Activated CD8-positive, alpha-beta T cell treated with anti-CD3 and anti-CD28 coated beads for 36 hours (primary cell): ENCODE results near the gene NUB1. TPM values are rescaled to one million over a fixed set of nuclear protein-coding genes. Genes with fewer than 3 reads are reported as not detected.
A peak's percentile ranks its signal among the peaks of the same experiment; 100 is the strongest.

Experiments
- ATAC-seq: fragments of 200-7000 bp; cut with Tn5 transposase; one replicate; pipeline ENCODE4 v1.10.0; 2021; ENCODE audit warnings: mild to moderate bottlenecking, moderate library complexity
- CTCF ChIA-PET: fragments of 350-600 bp; sonication (Branson Sonifier 250); formaldehyde crosslinking; loops from one replicate; lab custom pipeline; 2021; ENCODE audit warnings: antibody characterized with exemption; lab: Charles Lee
- POLR2A ChIA-PET: fragments of 350-600 bp; sonication (Branson Sonifier 250); formaldehyde crosslinking; loops from one replicate; lab custom pipeline; 2021; ENCODE audit warnings: antibody characterized with exemption; lab: Charles Lee
- DNase-seq: peaks from one replicate; pipeline ENCODE4 v3.0.0-alpha.2; 2020
- H3K27ac Mint-ChIP-seq: one replicate; pipeline ENCODE4 v1.8.0; 2021; ENCODE audit warnings: mild to moderate bottlenecking, mixed read lengths
- H3K27me3 Mint-ChIP-seq: one replicate; pipeline ENCODE4 v1.8.0; 2021; ENCODE audit warnings: mixed read lengths
- H3K36me3 Mint-ChIP-seq: one replicate; pipeline ENCODE4 v1.8.0; 2021; ENCODE audit warnings: low read depth, mixed read lengths
- H3K4me1 Mint-ChIP-seq: one replicate; pipeline ENCODE4 v1.8.0; 2021; ENCODE audit warnings: low read depth, mixed read lengths
- H3K4me3 Mint-ChIP-seq: one replicate; pipeline ENCODE4 v1.8.0; 2021; ENCODE audit warnings: mild to moderate bottlenecking, moderate library complexity, mixed read lengths
- H3K9me3 Mint-ChIP-seq: one replicate; pipeline ENCODE4 v1.8.0; 2021; ENCODE audit warnings: mixed read lengths
- intact Hi-C: fragments of 100-400 bp; cut with micrococcal nuclease; formaldehyde crosslinking; loops from one replicate; pipeline ENCODE4 v1.10.0; 2022
- total RNA-seq, 2 experiments: library from RNA; stranded (reverse); gene quantifications; one replicate each; pipeline ENCODE4 v1.2.3, GENCODE V29; 2021
- TF ChIP-seq, protein P1 (sequence below): fragments of 200-600 bp; IDR thresholded peaks from one replicate; pipeline ENCODE4 v1.8.0; 2022; ENCODE audit warnings: antibody characterized with exemption, mild to moderate bottlenecking

NUB1 gene
- total RNA-seq, 2 experiments from 2014 or later, result 41.0 to 42.5 TPM

DNA sequence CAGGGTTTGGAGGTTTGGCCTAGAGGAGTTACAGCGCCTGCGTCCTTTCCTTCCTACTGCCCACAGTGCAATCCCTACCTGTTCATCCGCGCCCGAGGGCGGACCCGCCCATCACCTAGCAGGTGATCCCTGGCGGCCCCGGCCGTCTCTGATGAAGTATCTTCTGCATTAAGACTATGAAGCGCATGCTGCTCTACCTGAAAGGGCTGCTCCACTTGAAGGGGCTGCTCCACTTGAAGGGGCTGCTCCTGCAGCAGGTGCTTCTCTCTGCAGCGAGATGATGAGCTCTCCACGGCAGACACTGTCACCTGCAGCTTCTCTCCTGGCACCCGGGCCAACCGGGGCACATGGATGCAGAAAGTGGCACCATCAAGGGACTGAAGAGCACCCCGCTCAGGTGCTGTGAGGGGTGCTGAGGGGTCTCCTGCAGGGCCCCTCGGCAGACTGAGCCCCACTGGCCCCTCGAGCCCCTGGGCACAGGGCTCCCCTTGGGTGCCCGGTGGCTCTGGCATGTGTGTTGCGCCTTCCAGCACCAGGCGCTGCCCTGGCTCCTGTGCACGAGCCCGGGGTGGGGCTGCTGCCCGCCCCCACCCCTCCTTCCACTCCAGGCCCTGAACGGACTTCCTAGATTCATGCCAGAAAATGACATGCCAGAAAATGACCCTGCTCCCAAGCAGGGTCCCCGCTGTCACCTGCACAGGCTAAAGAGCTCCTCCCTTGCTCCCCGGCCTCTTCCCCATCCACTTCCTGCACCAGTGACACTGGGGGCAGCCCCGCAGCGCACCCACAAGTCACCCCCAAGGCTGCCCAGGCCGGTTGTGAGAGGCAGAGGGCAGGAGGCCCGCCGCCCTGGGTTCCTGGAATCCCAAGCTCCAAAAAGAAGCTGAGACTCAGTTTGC, 38.8 kb downstream of the NUB1 start:
- DNase-seq (peak; percentile 10), ATAC-seq (no peak)
- ChIA-PET POLR2A (interaction anchor here (0.6 to 1.6 kb wide), 4 partner anchors 9 to 402 kb away, joined by 3 to 4 read pairs (median 4); no protein-coding TSS in a partner anchor), CTCF (interaction anchor here (0.7 to 4.6 kb wide), 4 partner anchors 13 to 68 kb away, joined by 3 to 22 read pairs (median 4); no protein-coding TSS in a partner anchor)
- no peaks in the 10 kb centered on the region for H3K36me3 Mint-ChIP-seq
- no peaks in the 10 kb centered on the region for H3K9me3 Mint-ChIP-seq
- H3K27me3 Mint-ChIP-seq, result peaks cover 21% of the 10 kb centered on the region
- no peak overlapping the region for H3K4me3 Mint-ChIP-seq
- TF ChIP-seq, protein P1, sequence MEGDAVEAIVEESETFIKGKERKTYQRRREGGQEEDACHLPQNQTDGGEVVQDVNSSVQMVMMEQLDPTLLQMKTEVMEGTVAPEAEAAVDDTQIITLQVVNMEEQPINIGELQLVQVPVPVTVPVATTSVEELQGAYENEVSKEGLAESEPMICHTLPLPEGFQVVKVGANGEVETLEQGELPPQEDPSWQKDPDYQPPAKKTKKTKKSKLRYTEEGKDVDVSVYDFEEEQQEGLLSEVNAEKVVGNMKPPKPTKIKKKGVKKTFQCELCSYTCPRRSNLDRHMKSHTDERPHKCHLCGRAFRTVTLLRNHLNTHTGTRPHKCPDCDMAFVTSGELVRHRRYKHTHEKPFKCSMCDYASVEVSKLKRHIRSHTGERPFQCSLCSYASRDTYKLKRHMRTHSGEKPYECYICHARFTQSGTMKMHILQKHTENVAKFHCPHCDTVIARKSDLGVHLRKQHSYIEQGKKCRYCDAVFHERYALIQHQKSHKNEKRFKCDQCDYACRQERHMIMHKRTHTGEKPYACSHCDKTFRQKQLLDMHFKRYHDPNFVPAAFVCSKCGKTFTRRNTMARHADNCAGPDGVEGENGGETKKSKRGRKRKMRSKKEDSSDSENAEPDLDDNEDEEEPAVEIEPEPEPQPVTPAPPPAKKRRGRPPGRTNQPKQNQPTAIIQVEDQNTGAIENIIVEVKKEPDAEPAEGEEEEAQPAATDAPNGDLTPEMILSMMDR, result no peak
- H3K27ac Mint-ChIP-seq, result no peak overlapping the region
- peaks cover 12% of the 10 kb centered on the region for H3K4me1 Mint-ChIP-seq
- intact Hi-C loops, result no loop called here

DNA sequence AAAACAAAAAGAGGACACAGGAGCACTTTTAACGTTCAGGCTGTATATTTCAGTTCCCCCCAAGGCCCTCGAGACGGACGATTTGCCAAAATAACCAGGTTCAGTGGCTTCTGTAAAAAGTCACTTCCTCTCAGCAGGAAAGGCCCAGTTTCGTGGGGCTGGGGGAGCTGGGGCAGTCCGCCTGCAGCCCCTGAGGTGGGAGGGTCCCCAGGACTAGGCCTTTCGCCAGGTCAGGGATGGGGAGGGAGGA, 39.4 kb downstream of the NUB1 start:
- no peaks in the 10 kb centered on the region for H3K36me3 Mint-ChIP-seq
- TF ChIP-seq, protein P1, result no peak
- ATAC-seq, result no peak
- H3K9me3 Mint-ChIP-seq, result no peaks in the 10 kb centered on the region
- peaks cover 12% of the 10 kb centered on the region for H3K4me1 Mint-ChIP-seq
- H3K27ac Mint-ChIP-seq, result no peak overlapping the region
- intact Hi-C loops, result no loop called here
- ChIA-PET POLR2A (interaction anchor here (0.6 to 1.6 kb wide), 2 partner anchors 24 to 56 kb away, joined by 3 read pairs; no protein-coding TSS in a partner anchor), CTCF (interaction anchor here (0.7 to 4.6 kb wide), 4 partner anchors 13 to 68 kb away, joined by 3 to 22 read pairs (median 4); no protein-coding TSS in a partner anchor)
- peaks cover 21% of the 10 kb centered on the region for H3K27me3 Mint-ChIP-seq
- H3K4me3 Mint-ChIP-seq, result no peak overlapping the region
- DNase-seq, result no peak

DNA sequence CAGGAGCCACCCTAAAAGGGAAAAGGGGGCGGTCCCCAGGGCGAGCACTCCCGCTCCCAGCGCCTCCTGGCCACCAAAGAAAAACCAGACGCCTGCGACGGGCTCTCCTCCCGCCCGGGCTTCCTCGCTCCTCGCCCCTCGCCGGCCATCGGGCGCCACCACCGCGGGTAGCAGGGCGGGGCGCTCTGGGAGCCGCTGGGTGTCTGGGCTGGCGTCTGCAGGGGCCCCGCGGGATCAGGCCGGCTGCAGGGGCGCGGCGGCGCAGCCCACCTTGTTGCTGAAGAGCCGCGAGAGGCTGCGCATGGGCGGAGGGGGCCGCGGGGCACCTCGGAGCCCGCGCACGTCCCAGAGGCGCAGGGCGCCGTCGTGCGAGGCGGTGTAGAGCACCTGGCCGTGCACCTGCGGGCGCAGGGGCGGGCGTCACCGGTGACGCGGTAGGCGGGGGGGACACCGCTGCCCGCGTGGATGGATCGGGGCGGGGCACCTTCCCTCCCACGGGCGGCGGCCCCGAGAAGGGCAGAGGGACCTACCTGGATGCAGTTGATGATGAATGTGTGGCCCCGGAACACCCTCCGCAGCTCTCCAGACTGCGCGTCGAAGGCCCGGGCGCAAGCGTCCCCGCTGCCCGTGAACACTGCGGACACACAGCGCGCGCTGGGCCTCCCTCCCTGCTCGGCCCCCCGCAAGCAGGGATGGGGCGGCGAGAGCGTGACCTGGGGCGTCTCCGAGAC, 39.9 kb downstream of the NUB1 start:
- peak overlapping the region; percentile 60 for H3K4me3 Mint-ChIP-seq
- peak; percentile 44 for DNase-seq
- POLR2A ChIA-PET, result interaction anchor here (0.6 to 1.6 kb wide), 3 partner anchors 10 to 55 kb away, joined by 3 read pairs; no protein-coding TSS in a partner anchor
- peaks cover 21% of the 10 kb centered on the region for H3K27me3 Mint-ChIP-seq
- H3K4me1 Mint-ChIP-seq, result peaks cover 12% of the 10 kb centered on the region
- intact Hi-C loops, result no loop called here
- TF ChIP-seq, protein P1, result no peak
- ATAC-seq, result peak; percentile 66
- CTCF ChIA-PET, result interaction anchor here (1.4 to 4.6 kb wide), 2 partner anchors 66 to 67 kb away, joined by 4 to 22 read pairs; no protein-coding TSS in a partner anchor
- H3K27ac Mint-ChIP-seq, result no peak overlapping the region
- H3K9me3 Mint-ChIP-seq, result no peaks in the 10 kb centered on the region
- H3K36me3 Mint-ChIP-seq, result no peaks in the 10 kb centered on the region

DNA sequence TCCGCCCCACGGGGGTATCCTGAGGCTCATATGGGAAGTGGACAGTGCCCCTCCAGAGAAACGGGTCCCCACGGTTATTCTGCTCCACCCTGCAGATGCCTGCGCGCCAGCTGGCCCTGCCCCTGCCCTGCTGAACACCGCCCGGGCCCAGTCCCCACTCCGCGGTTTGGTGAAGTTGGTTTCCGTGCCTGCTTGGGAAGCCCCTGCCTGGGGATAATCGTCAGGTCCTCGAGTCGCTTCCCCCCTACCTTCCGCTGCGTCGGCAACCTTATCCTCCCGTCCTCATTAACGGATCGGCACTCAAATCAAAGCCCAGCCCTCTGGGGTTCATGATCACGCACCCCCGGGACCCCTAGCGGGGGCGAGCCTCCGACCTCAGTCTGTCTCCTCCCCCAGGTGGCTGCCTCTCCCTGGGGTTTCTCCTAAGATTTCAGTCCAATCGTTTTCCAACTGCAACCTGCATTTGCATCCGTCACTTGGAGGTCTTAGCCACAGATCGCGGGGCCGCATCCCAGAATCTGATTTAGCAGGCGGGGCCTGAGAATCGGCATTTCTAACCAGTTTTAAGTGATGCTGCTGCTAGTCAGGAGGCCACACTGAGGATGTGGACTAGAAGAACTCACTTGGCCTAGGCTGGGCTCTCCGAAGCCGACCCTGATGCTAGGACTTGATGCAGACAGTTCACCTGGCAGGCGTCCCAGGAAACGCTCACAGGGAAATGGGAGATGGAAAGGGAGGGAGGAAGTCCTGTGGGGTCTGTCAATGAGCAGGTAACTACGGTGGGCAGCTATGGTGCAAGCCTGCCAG, 40.7 kb downstream of the NUB1 start:
- Mint-ChIP-seq H3K4me3 (peak overlapping the region; percentile 60), H3K9me3 (no peaks in the 10 kb centered on the region), H3K27ac (no peak overlapping the region), H3K27me3 (peaks cover 21% of the 10 kb centered on the region), H3K4me1 (peaks cover 12% of the 10 kb centered on the region), H3K36me3 (no peaks in the 10 kb centered on the region)
- CTCF ChIA-PET, result interaction anchor here (2.1 to 4.6 kb wide), 2 partner anchors 13 to 66 kb away, joined by 5 to 22 read pairs; no protein-coding TSS in a partner anchor
- TF ChIP-seq, protein P1, result no peak
- ATAC-seq (peak; percentile 46), DNase-seq (peak; percentile 44)
- intact Hi-C loops, result no loop called here
- POLR2A ChIA-PET, result interaction anchor here (0.9 kb wide), 1 partner anchor 10 kb away, joined by 3 read pairs; no protein-coding TSS in a partner anchor
